GM12878 (cell line): ENCODE results near the gene LHFPL4. TPM values are rescaled to one million over a fixed set of nuclear protein-coding genes. Genes with fewer than 3 reads are reported as not detected.

ENCODE experiments used
- ATAC-seq: fragments of 200-7000 bp; cut with Tn5 transposase; 3 replicates; pipeline ENCODE4 v1.9.1; 2020; ENCODE audit warnings: mild to moderate bottlenecking, moderate library complexity
- BruUV-seq: library from RNA; stranded (reverse); fragments of 400-500 nt; replicated peaks from 2 replicates; lab custom pipeline; 2021; lab: Mats Ljungman, UMichigan
- CTCF ChIA-PET: fragments of 300-600 bp; sonication (Branson Sonifier 250); formaldehyde crosslinking; extraction: SDS; loops from one replicate; lab custom pipeline; 2021; ENCODE audit warnings: inconsistent platforms; lab: Yijun Ruan, JAX
- POLR2A ChIA-PET: fragments of 350-600 bp; formaldehyde crosslinking; extraction: SDS; loops from one replicate; lab custom pipeline; 2021; ENCODE audit warnings: inconsistent platforms; lab: Charles Lee
- RAD21 ChIA-PET: fragments of 300-600 bp; sonication (Branson Sonifier 250); formaldehyde crosslinking; loops from one replicate; lab custom pipeline; 2023; ENCODE audit warnings: antibody characterized with exemption; ENCODE audit not compliant: unreplicated experiment; lab: Charles Lee
- SMC1A ChIA-PET: fragments of 300-600 bp; sonication (Branson Sonifier 250); formaldehyde crosslinking; loops from one replicate; lab custom pipeline; 2023; ENCODE audit not compliant: unreplicated experiment, uncharacterized antibody; lab: Charles Lee
- DNase-seq: peaks from one replicate; pipeline ENCODE4 v3.0.0-alpha.2; 2011; ENCODE audit warnings: low read depth, low spot score
- FAIRE-seq: peaks from 3 replicates; lab custom pipeline; 2011; peaks lifted over from hg19 to GRCh38; lab: Jason Lieb, UNC
- H2AFZ ChIP-seq: 2 replicates; pipeline ENCODE4 v1.6.0; 2011; ENCODE audit warnings: low read depth, low read length, control low read depth; ENCODE audit not compliant: control insufficient read depth
- H3K27ac ChIP-seq: 2 replicates; pipeline ENCODE4 v1.5.1; 2011; ENCODE audit warnings: control low read depth; ENCODE audit not compliant: control insufficient read depth, insufficient read depth
- H3K27me3 ChIP-seq, 2 experiments: replicated peaks in 1 of 2; 2 replicates each; pipeline versions ENCODE4 v1.6.0 to v1.6.1; 2011; ENCODE audit warnings: low read length in 1 of 2; ENCODE audit not compliant: control insufficient read depth in 2 of 2, insufficient read depth in 2 of 2
- H3K36me3 ChIP-seq, 2 experiments: 2 replicates each; pipeline ENCODE4 v1.5.1; 2011; ENCODE audit warnings: low read length in 1 of 2; ENCODE audit not compliant: control insufficient read depth in 2 of 2, insufficient read depth in 2 of 2
- H3K4me1 ChIP-seq: 2 replicates; pipeline ENCODE4 v1.6.1; 2011; ENCODE audit warnings: mild to moderate bottlenecking, low read length, moderate library complexity, mixed read lengths; ENCODE audit not compliant: control insufficient read depth, insufficient read depth
- H3K4me2 ChIP-seq: 2 replicates; pipeline ENCODE4 v1.6.0; 2011; ENCODE audit warnings: control low read depth; ENCODE audit not compliant: control insufficient read depth, insufficient read depth
- H3K4me3 ChIP-seq: fragments of 200-600 bp; sonication (generic); 2 replicates; pipeline ENCODE4 v1.5.1; 2016
- H3K79me2 ChIP-seq: 2 replicates; pipeline ENCODE4 v1.6.0; 2011; ENCODE audit warnings: low read length; ENCODE audit not compliant: control insufficient read depth, insufficient read depth
- H3K9ac ChIP-seq: 2 replicates; pipeline ENCODE4 v1.8.0; 2011; ENCODE audit warnings: low read length, control low read depth, mixed read lengths; ENCODE audit not compliant: control insufficient read depth, insufficient read depth
- H3K9me3 ChIP-seq: replicated peaks from 3 replicates; pipeline ENCODE4 v1.5.1; 2011; ENCODE audit warnings: mild to moderate bottlenecking, low read length; ENCODE audit not compliant: control insufficient read depth, insufficient read depth
- H4K20me1 ChIP-seq: 2 replicates; pipeline ENCODE4 v1.6.0; 2011; ENCODE audit not compliant: control insufficient read depth, insufficient read depth
- BCL11A ChIP-seq: IDR thresholded peaks from 2 replicates; pipeline ENCODE4 v1.6.1; 2011; ENCODE audit warnings: low read depth, low read length
- BRCA1 ChIP-seq: IDR thresholded peaks from 2 replicates; pipeline ENCODE4 v1.6.1; 2011; ENCODE audit warnings: low read depth, low read length, improper control_type of control experiment
- CHD1 ChIP-seq: IDR thresholded peaks from 2 replicates; pipeline ENCODE4 v1.6.1; 2012; ENCODE audit warnings: low read depth, low read length, improper control_type of control experiment
- EZH2 ChIP-seq: IDR thresholded peaks from 2 replicates; pipeline ENCODE4 v1.6.1; 2012; ENCODE audit warnings: low read depth, mild to moderate bottlenecking, control low read depth, inconsistent platforms, low read length, borderline replicate concordance; ENCODE audit not compliant: control insufficient read depth
- FOXK2 ChIP-seq: fragments of 450-650 bp; IDR thresholded peaks from 2 replicates; pipeline ENCODE4 v1.6.1; 2017; ENCODE audit warnings: mild to moderate bottlenecking, moderate library complexity
- IKZF1 ChIP-seq: fragments of 450-650 bp; conservative IDR thresholded peaks from 2 replicates; pipeline ENCODE4 v1.6.1; 2017; ENCODE audit warnings: antibody characterized with exemption, mild to moderate bottlenecking
- MYB ChIP-seq: fragments of 150-350 bp; IDR thresholded peaks from 2 replicates; pipeline ENCODE4 v1.6.1; 2014; ENCODE audit warnings: mild to moderate bottlenecking, low read depth, low read length, borderline replicate concordance
- NFYB ChIP-seq: IDR thresholded peaks from 2 replicates; pipeline ENCODE4 v1.6.1; 2011; ENCODE audit warnings: low read depth, mild to moderate bottlenecking, low read length, improper control_type of control experiment, moderate library complexity; ENCODE audit not compliant: insufficient read depth
- RBBP5 ChIP-seq: fragments of 200-600 bp; sonication (generic); conservative IDR thresholded peaks from 2 replicates; pipeline ENCODE4 v1.6.1; 2016
- RFX5 ChIP-seq: IDR thresholded peaks from 2 replicates; pipeline ENCODE4 v1.6.1; 2011; ENCODE audit warnings: low read depth, low read length, improper control_type of control experiment
- SMAD1 ChIP-seq: fragments of 450-650 bp; IDR thresholded peaks from 2 replicates; pipeline ENCODE4 v1.6.1; 2018; ENCODE audit warnings: mild to moderate bottlenecking, low read depth; ENCODE audit not compliant: partially characterized antibody
- SMAD5 ChIP-seq: IDR thresholded peaks from 2 replicates; pipeline ENCODE4 v1.6.1; 2016; ENCODE audit warnings: antibody characterized with exemption, low read depth
- SRF ChIP-seq, 2 experiments: IDR thresholded peaks; 2 replicates each; pipeline ENCODE4 v1.6.1; 2011; ENCODE audit warnings: low read depth in 2 of 2, low read length in 2 of 2, mild to moderate bottlenecking in 1 of 2, moderate library complexity in 1 of 2
- STAT3 ChIP-seq: IDR thresholded peaks from 2 replicates; pipeline ENCODE4 v1.6.1; 2011; ENCODE audit warnings: low read depth, low read length, improper control_type of control experiment
- ZNF217 ChIP-seq: fragments of 450-650 bp; IDR thresholded peaks from 2 replicates; pipeline ENCODE4 v1.6.1; 2017; ENCODE audit warnings: antibody characterized with exemption, mild to moderate bottlenecking
- ZNF24 ChIP-seq: fragments of 450-650 bp; IDR thresholded peaks from 2 replicates; pipeline ENCODE4 v1.6.1; 2017; ENCODE audit warnings: antibody characterized with exemption, mild to moderate bottlenecking
- WGBS: methylation state at CpG from one replicate; pipeline ENCODE4 v1.1.6; 2016; ENCODE audit warnings: low lambda C conversion rate; ENCODE audit not compliant: insufficient replicate concordance, insufficient coverage; ENCODE audit errors: missing lambda C conversion rate; 5-methylcytosine and 5-hydroxymethylcytosine counted together
- in situ Hi-C: fragments of 300-500 bp; cut with MboI; formaldehyde crosslinking; loops from 9 replicates; pipeline ENCODE4 v1.14.3; 2018; ENCODE audit warnings: mixed read lengths
- intact Hi-C: fragments of 100-400 bp; cut with micrococcal nuclease; formaldehyde crosslinking; loops from one replicate; pipeline ENCODE4 v1.14.2; 2022; ENCODE audit not compliant: unreplicated experiment
- polyA plus RNA-seq, 11 experiments: library from polyadenylated mRNA; depleted of rRNA in 4 of 11; unstranded in 6 of 11; stranded (reverse) in 5 of 11; fragments of >200 nt; fragmentation: Nextera tagmentation in 4 of 11; fragmentation: Illumina TruSeq in 1 of 11; extraction: Ambion mirVana in 4 of 11; extraction: Trizol in 1 of 11; gene quantifications; 1 replicate in 1 of 11; 2 replicates in 10 of 11; pipeline versions ENCODE4 v1.2.1 to v1.2.3, GENCODE V29; 2011 to 2016; ENCODE audit warnings: inconsistent platforms in 2 of 11, missing spikeins in 2 of 11, low read depth in 1 of 11
- total RNA-seq, 4 experiments: library from RNA; depleted of rRNA in 3 of 4; stranded (reverse); fragments of >200 nt in 3 of 4; fragmentation: Illumina TruSeq in 1 of 4; extraction: Trizol in 1 of 4; gene quantifications; 2 replicates each; pipeline versions ENCODE4 v1.2.1 to v1.2.3, GENCODE V29; 2013 to 2021
- TF ChIP-seq, protein P1 (sequence below), 3 experiments: IDR thresholded peaks in 2 of 3; conservative IDR thresholded peaks in 1 of 3; 2 replicates each; pipeline ENCODE4 v1.5.1; 2011; ENCODE audit warnings: low read depth in 3 of 3, low read length in 3 of 3, mild to moderate bottlenecking in 3 of 3, control low read depth in 2 of 3, moderate library complexity in 2 of 3, inconsistent platforms in 1 of 3, mixed read lengths in 1 of 3; ENCODE audit not compliant: control insufficient read depth in 2 of 3, insufficient read depth in 1 of 3; ENCODE audit errors: extremely low read depth in 1 of 3
- TF ChIP-seq, protein P2 (sequence below): IDR thresholded peaks from 2 replicates; pipeline ENCODE4 v1.6.1; 2012; ENCODE audit warnings: low read depth, low read length, improper control_type of control experiment
- TF ChIP-seq, protein P3 (sequence below): IDR thresholded peaks from 2 replicates; pipeline ENCODE4 v1.6.1; 2012; ENCODE audit warnings: low read depth, low read length, improper control_type of control experiment

Gene LHFPL4
- total and polyA plus RNA-seq, 10 of the 15 experiments (the other 5 are each of a cell fraction or from before 2014, with no cell fraction given): 0.05 to 0.15 TPM; not detected in 8

DNA sequence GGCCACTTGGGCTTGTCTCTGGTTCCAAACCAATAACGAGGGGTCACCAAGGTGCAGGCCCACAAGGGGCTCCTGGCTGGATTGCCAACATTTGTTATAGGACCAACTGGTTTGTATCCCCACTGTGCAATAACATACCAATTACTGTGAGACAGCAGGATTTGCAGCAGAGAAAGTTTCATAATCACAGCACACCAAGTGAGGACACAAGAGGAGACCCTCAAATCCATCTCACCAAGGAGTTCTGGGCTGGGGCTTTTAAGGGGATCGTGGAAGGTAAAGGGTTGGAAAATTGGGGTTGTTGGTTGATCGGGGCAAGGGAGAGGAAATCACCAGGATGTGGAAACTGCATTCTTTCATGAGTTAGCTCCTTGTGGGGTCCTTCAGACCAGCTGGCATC, 29.7 kb upstream of the LHFPL4 start:
- ChIA-PET CTCF (no interaction called here), SMC1A (no interaction called here)

DNA sequence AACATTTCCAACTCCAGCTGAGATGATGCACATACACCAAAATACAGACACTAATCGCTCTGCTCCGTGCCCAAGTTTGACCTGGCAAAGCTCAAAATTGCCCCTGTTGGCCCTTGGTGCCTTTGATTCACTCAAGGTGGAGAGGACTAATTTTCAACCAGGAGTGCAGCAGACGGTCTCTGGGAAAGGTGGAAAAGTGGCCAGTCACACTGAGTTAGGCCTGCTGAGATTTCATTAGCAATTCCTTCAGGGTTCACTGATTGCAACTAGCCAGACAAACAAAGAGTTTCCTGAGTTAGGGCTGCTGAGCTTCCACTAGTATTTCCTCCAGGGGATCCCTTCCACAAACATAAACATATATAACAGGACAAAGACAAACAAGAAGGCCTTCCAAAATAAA, 28.7 kb upstream of the LHFPL4 start:
- H3K4me1 ChIP-seq: no peaks in the 10 kb centered on the region
- WGBS: 27% methylated on average over 3 of the region's 3 CpGs
- in situ Hi-C loops (no loop called here), intact Hi-C loops (no loop called here)
- H3K27ac ChIP-seq: no peak overlapping the region
- H3K79me2 ChIP-seq: no peaks in the 10 kb centered on the region
- no TSS peak for BruUV-seq
- H3K36me3 ChIP-seq: no peaks in the 10 kb centered on the region
- no peak overlapping the region for H3K4me3 ChIP-seq
- ChIA-PET RAD21 (no interaction called here), POLR2A (interaction anchor here (0.7 kb wide), 1 partner anchor 11 kb away, joined by 4 read pairs; no protein-coding TSS in a partner anchor), CTCF (no interaction called here), SMC1A (no interaction called here)
- ATAC-seq (no peak), FAIRE-seq (no peak), DNase-seq (no peak)
- no peaks in the 10 kb centered on the region for H4K20me1 ChIP-seq
- no peak overlapping the region for H2AFZ ChIP-seq
- H3K9ac ChIP-seq: no peak overlapping the region
- H3K9me3 ChIP-seq: peaks cover 1% of the 10 kb centered on the region; the same call in 1 of the 3 replicates
- no peaks in the 10 kb centered on the region for H3K27me3 ChIP-seq
- H3K4me2 ChIP-seq: no peak overlapping the region
- TF ChIP-seq ZNF217 (no peak), STAT3 (no peak), CHD1 (no peak), BCL11A (no peak), MYB (no peak), EZH2 (no peak), FOXK2 (no peak), RFX5 (no peak), SMAD5 (no peak), RBBP5 (no peak), BRCA1 (no peak)
- TF ChIP-seq, protein P1, sequence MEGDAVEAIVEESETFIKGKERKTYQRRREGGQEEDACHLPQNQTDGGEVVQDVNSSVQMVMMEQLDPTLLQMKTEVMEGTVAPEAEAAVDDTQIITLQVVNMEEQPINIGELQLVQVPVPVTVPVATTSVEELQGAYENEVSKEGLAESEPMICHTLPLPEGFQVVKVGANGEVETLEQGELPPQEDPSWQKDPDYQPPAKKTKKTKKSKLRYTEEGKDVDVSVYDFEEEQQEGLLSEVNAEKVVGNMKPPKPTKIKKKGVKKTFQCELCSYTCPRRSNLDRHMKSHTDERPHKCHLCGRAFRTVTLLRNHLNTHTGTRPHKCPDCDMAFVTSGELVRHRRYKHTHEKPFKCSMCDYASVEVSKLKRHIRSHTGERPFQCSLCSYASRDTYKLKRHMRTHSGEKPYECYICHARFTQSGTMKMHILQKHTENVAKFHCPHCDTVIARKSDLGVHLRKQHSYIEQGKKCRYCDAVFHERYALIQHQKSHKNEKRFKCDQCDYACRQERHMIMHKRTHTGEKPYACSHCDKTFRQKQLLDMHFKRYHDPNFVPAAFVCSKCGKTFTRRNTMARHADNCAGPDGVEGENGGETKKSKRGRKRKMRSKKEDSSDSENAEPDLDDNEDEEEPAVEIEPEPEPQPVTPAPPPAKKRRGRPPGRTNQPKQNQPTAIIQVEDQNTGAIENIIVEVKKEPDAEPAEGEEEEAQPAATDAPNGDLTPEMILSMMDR (IDR thresholded peaks at IDR 0.05 in 2 of 3, conservative IDR thresholded peaks at IDR 0.05 in 1 of 3; ENCODE audit: control insufficient read depth in 2 of 3, extremely low read depth in 1 of 3, insufficient read depth in 1 of 3, low read depth in 3 of 3, low read length in 3 of 3): no peak

More for the DNA sequence above, 29.7 kb upstream of the LHFPL4 start:
- H3K27me3 ChIP-seq: no peaks in the 10 kb centered on the region
- H3K79me2 ChIP-seq: no peaks in the 10 kb centered on the region
- DNase-seq: no peak
- TF ChIP-seq, protein P2, sequence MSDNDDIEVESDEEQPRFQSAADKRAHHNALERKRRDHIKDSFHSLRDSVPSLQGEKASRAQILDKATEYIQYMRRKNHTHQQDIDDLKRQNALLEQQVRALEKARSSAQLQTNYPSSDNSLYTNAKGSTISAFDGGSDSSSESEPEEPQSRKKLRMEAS: no peak
- TF ChIP-seq ZNF24 (no peak), SRF (IDR thresholded peaks at IDR 0.05; ENCODE audit: low read depth in 2 of 2, low read length in 2 of 2) (no peak), IKZF1 (no peak), NFYB (no peak), SMAD1 (no peak)
- TF ChIP-seq, protein P3, sequence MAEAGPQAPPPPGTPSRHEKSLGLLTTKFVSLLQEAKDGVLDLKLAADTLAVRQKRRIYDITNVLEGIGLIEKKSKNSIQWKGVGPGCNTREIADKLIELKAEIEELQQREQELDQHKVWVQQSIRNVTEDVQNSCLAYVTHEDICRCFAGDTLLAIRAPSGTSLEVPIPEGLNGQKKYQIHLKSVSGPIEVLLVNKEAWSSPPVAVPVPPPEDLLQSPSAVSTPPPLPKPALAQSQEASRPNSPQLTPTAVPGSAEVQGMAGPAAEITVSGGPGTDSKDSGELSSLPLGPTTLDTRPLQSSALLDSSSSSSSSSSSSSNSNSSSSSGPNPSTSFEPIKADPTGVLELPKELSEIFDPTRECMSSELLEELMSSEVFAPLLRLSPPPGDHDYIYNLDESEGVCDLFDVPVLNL: no peak
- TF ChIP-seq, all 136 proteins: peak for 0
- no peaks in the 10 kb centered on the region for H3K36me3 ChIP-seq
- no peak overlapping the region for H3K4me3 ChIP-seq
- H3K27ac ChIP-seq: no peak overlapping the region
- RAD21 ChIA-PET: no interaction called here
- 15% methylated on average over 3 of the region's 3 CpGs for WGBS
- no TSS peak for BruUV-seq
- H3K4me2 ChIP-seq: no peak overlapping the region
- H3K9ac ChIP-seq: no peak overlapping the region
- POLR2A ChIA-PET: no interaction called here
- peaks cover 1% of the 10 kb centered on the region; the same call in 1 of the 3 replicates for H3K9me3 ChIP-seq
- no peaks in the 10 kb centered on the region for H3K4me1 ChIP-seq
- ATAC-seq (no peak), FAIRE-seq (no peak)
- no peaks in the 10 kb centered on the region for H4K20me1 ChIP-seq
- intact Hi-C loops (no loop called here), in situ Hi-C loops (no loop called here)
- no peak overlapping the region for H2AFZ ChIP-seq
